Suprapubic skin (tissue), 4 donors: Measurements from ENCODE around the gene SMAD4.

Source experiments
- EP300 ChIP-seq: sonication (generic); formaldehyde crosslinking; IDR thresholded peaks from one replicate; pipeline ENCODE4 v1.6.1; 2017; ENCODE audit warnings: antibody characterized with exemption
- POLR2A ChIP-seq, 2 donors: fragments of 450-650 bp; IDR thresholded peaks; one replicate each; pipeline ENCODE4 v1.6.1; 2017; ENCODE audit warnings: antibody characterized with exemption in 2 of 2, mild to moderate bottlenecking in 2 of 2, moderate library complexity in 2 of 2
- POLR2AphosphoS5 ChIP-seq, 3 donors: sonication (generic); formaldehyde crosslinking; IDR thresholded peaks; one replicate each; pipeline ENCODE4 v1.6.1; 2017; ENCODE audit warnings: antibody characterized with exemption in 3 of 3
- TF ChIP-seq, protein P1 (sequence below), 2 donors: fragments of 200-600 bp in 1 of 2; fragments of 450-650 bp in 1 of 2; sonication (generic) in 1 of 2; IDR thresholded peaks; one replicate each; pipeline ENCODE4 v1.5.1; 2016 to 2019; ENCODE audit warnings: antibody characterized with exemption in 2 of 2, mild to moderate bottlenecking in 1 of 2, moderate library complexity in 1 of 2

DNA sequence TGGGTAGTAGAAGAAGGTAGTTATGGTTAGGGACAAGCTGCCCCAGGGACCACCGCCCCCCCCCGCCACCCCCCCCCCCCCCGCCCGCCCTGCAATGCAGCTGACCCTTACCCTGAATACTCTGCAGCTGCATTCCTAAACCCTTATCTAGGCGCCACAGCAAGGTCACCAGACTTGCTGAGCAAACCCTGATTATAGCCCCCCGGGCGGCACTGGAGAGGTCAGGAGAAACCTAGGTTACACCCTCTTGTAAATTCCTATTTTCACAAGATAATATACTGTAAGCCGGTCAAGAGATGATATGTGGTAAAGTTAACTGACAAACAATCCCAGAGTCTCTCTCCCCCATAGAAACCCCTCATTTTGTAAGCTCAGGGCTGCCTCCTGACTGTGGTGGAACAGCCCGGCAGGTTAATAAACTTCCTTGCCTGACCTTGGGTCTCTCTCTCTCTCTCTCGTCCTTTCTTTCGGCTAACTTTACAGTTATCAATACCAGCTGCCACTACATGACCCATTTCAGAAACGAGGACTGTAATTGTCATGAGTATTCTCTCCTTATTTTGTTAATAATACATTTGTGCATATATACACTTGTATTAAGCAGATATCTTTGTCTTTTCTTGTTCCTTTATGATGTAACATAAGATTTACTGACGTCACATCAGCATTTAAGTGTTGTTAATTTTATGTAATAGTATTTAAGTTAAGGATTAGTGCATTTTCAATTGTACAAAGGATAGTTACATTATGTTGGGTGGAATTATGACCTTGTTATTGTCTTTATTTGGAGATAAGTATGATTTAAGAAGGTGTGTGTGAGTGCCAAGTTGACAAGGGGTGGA is 22.8 kb upstream of the SMAD4 start:
- TF ChIP-seq, protein P1, sequence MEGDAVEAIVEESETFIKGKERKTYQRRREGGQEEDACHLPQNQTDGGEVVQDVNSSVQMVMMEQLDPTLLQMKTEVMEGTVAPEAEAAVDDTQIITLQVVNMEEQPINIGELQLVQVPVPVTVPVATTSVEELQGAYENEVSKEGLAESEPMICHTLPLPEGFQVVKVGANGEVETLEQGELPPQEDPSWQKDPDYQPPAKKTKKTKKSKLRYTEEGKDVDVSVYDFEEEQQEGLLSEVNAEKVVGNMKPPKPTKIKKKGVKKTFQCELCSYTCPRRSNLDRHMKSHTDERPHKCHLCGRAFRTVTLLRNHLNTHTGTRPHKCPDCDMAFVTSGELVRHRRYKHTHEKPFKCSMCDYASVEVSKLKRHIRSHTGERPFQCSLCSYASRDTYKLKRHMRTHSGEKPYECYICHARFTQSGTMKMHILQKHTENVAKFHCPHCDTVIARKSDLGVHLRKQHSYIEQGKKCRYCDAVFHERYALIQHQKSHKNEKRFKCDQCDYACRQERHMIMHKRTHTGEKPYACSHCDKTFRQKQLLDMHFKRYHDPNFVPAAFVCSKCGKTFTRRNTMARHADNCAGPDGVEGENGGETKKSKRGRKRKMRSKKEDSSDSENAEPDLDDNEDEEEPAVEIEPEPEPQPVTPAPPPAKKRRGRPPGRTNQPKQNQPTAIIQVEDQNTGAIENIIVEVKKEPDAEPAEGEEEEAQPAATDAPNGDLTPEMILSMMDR (IDR thresholded peaks at IDR 0.05), result no peak
- no peak for TF ChIP-seq EP300
- TF ChIP-seq POLR2A (IDR thresholded peaks at IDR 0.05), result no peak
- TF ChIP-seq POLR2AphosphoS5 (IDR thresholded peaks at IDR 0.05), result no peak
